Heart right ventricle (tissue), 16 donors: ENCODE results near the gene METAP1. TPM values are rescaled to one million over a fixed set of nuclear protein-coding genes. Genes with fewer than 3 reads are reported as not detected.
"Not testable (repeated sequence)": the region's sequence is repeated elsewhere in the genome, so short reads cannot be mapped to it uniquely, and the experiment has no call there.

Experiments
- ATAC-seq, 8 donors: fragments of 200-7000 bp; cut with Tn5 transposase; one replicate each; pipeline ENCODE4 v1.9.1; 2020; ENCODE audit warnings: mild to moderate bottlenecking in 8 of 8, moderate library complexity in 8 of 8, moderate number of reproducible peaks in 1 of 8
- DNase-seq, 2 donors: peaks; one replicate each; pipeline ENCODE4 v3.0.0-alpha.2; 2020
- H3K27ac ChIP-seq, 10 donors: fragments of 200-600 bp; sonication (generic) in 2 of 10; one replicate each; pipeline versions ENCODE4 v1.5.0 to v1.8.0; 2020 to 2022; ENCODE audit warnings: mild to moderate bottlenecking in 3 of 10
- H3K27me3 ChIP-seq, 7 donors: fragments of 200-600 bp; one replicate each; pipeline ENCODE4 v1.8.0; 2021 to 2022; ENCODE audit warnings: mild to moderate bottlenecking in 2 of 7
- H3K36me3 ChIP-seq, 9 donors: fragments of 200-600 bp; sonication (generic) in 1 of 9; one replicate each; pipeline versions ENCODE4 v1.5.0 to v1.8.0; 2020 to 2022; ENCODE audit warnings: mild to moderate bottlenecking in 2 of 9
- H3K4me1 ChIP-seq, 9 donors: fragments of 200-600 bp; sonication (generic) in 1 of 9; one replicate each; pipeline versions ENCODE4 v1.5.0 to v1.8.0; 2020 to 2022; ENCODE audit warnings: mild to moderate bottlenecking in 4 of 9
- H3K4me3 ChIP-seq, 10 donors: fragments of 200-600 bp; sonication (generic) in 2 of 10; one replicate each; pipeline versions ENCODE4 v1.5.0 to v1.8.0; 2020 to 2022; ENCODE audit warnings: mild to moderate bottlenecking in 7 of 10, moderate library complexity in 2 of 10
- H3K9me3 ChIP-seq, 11 donors: fragments of 200-600 bp in 10 of 11; sonication (generic) in 2 of 11; one replicate each; pipeline versions ENCODE4 v1.5.0 to v1.8.0; 2013 to 2022; ENCODE audit warnings: mild to moderate bottlenecking in 2 of 11, control low read depth in 1 of 11, moderate library complexity in 1 of 11
- WGBS, 2 donors: extraction: QIAGEN DNeasy Blood & Tissue Kit; methylation state at CpG; one replicate each; pipeline ENCODE4 v1.1.7; 2013; ENCODE audit warnings: inconsistent platforms in 1 of 2; 5-methylcytosine and 5-hydroxymethylcytosine counted together
- intact Hi-C, 10 donors: fragments of 100-400 bp; cut with DNase I; formaldehyde crosslinking; loops; one replicate each; pipeline versions ENCODE4 v1.11.1 to v1.14.2; 2022
- polyA plus RNA-seq, 2 donors: library from polyadenylated mRNA; stranded (reverse); fragments of 200-250 nt; gene quantifications; one replicate each; pipeline ENCODE4 v1.2.3, GENCODE V29; 2013
- total RNA-seq, 10 donors: library from RNA; stranded (reverse); fragmentation: NEBNext Ultra II Directional in 3 of 10; extraction: Animal tissue kit (Norgen Biotek cat#: 25700) in 3 of 10; gene quantifications; one replicate each; pipeline versions ENCODE4 v1.2.1 to v1.2.4, GENCODE V29; 2021 to 2023
- TF ChIP-seq, protein P1 (sequence below), 9 donors: fragments of 200-600 bp; sonication (generic) in 2 of 9; IDR thresholded peaks; one replicate each; pipeline versions ENCODE4 v1.5.0 to v1.8.0; 2021 to 2022; ENCODE audit warnings: antibody characterized with exemption in 9 of 9, mild to moderate bottlenecking in 5 of 9, moderate library complexity in 1 of 9
- donor health status: Arrhythmogenic right ventricular cardiomyopathy.
- donor health status: ischemic (EF 13 %, LVEDD 7.1; RV severe dilation, severe dysfunction).
- donor health status: healthy with polysubstance abuse.
- donor health status: DM: no; HTN: yes; CAD: no.
- donor health status: DM: no; HTN: no; CAD: no.
- donor health status: ischemic (EF 25% LVEDD 6.9; RV normal size, moderate dysfunction).
- donor health status: ischemic (EF 25% LVEDD 5.7; RV mildly dilated, moderate dysfunction).
- donor health status: healthy.
- donor health status: DM: yes; HTN: yes; CAD: no.
- donor health status: Ischemic cardiomyopathy.
- donor health status: ischemic (EF 35%, LVEDD 5.7; RV mildly dilated, moderate dysfunction).
- donor health status: nonischemic (EF 11% LVEDD 7.7; RV severe dilation, severe dysfunction).
- donor health status: DM: yes; HTN: yes; CAD: no.
- donor health status: PGD.
- donor health status: ischemic (EF 29% LVEDD 5.4; RV normal size, mild dysfunction).
- donor health status: nonischemic (EF 23%, LVEDD 6.1; RV moderate dilation, normal function).

Gene METAP1
- total and polyA plus RNA-seq, 12 donors, result 37.7 to 79.7 (median 59.8) TPM

DNA sequence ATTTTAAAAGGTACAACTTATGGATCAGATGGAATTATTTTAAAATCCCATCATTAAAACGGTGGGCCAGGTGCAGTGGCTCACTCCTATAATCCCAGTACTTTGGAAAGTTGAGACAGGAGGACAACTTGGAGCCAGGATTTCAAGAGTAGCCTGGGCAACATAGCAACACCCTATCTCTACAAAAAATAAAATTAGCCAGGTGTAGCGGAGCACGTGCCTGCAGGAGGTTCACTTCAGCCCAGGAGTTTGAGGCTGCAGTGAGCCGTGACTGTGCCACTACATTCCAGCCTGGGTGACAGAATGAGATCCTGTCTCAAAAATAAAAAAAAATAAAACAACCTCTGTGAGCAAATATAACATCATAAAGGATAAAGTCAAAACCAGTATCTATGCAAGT is 81.7 kb downstream of the METAP1 start:
- intact Hi-C loops, result no loop called here
- Histone ChIP-seq H3K27ac (no peak overlapping the region), H3K9me3 (no peaks in the 10 kb centered on the region), H3K4me3 (no peak overlapping the region), H3K4me1 (peaks cover 0 to 28% (median 11%) of the 10 kb centered on the region in 9 donors), H3K27me3 (no peaks in the 10 kb centered on the region), H3K36me3 (peaks cover 0 to 100% (median 41%) of the 10 kb centered on the region in 9 donors)
- 57 to 65% methylated on average over 4 of the region's 4 CpGs for WGBS, 2 donors
- no peak for DNase-seq
- TF ChIP-seq, protein P1, sequence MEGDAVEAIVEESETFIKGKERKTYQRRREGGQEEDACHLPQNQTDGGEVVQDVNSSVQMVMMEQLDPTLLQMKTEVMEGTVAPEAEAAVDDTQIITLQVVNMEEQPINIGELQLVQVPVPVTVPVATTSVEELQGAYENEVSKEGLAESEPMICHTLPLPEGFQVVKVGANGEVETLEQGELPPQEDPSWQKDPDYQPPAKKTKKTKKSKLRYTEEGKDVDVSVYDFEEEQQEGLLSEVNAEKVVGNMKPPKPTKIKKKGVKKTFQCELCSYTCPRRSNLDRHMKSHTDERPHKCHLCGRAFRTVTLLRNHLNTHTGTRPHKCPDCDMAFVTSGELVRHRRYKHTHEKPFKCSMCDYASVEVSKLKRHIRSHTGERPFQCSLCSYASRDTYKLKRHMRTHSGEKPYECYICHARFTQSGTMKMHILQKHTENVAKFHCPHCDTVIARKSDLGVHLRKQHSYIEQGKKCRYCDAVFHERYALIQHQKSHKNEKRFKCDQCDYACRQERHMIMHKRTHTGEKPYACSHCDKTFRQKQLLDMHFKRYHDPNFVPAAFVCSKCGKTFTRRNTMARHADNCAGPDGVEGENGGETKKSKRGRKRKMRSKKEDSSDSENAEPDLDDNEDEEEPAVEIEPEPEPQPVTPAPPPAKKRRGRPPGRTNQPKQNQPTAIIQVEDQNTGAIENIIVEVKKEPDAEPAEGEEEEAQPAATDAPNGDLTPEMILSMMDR (IDR thresholded peaks at IDR 0.05), result no peak
- peak in 4 of 8 donors; percentile 48 to 56 (median 54) for ATAC-seq

DNA sequence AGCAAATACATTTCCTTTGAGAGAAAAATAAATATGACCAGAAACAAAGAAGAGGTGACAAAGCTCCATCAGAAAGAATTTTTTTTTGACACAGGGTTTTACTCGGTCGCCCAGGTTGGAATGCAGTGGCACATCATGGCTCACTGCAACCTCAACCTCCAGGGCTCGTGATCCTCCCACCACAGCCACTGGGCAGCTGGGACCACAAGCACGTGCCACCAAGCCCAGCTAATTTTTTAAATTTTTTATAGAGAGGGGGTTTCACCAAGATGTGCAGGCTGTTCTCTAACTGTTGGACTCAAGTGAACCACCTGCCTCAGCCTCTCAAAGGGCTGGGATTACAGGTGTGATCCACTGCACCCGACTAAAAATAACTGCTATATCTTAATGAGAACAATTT is 82.8 kb downstream of the METAP1 start:
- no peak overlapping the region for H3K27ac ChIP-seq
- peaks cover 0 to 36% (median 21%) of the 10 kb centered on the region in 9 donors for H3K4me1 ChIP-seq
- 76 to 83% methylated on average over 5 of the region's 5 CpGs for WGBS, 2 donors
- H3K9me3 ChIP-seq, result no peaks in the 10 kb centered on the region
- TF ChIP-seq, protein P1 (IDR thresholded peaks at IDR 0.05), result no peak
- no peaks in the 10 kb centered on the region for H3K27me3 ChIP-seq
- H3K4me3 ChIP-seq, result no peak overlapping the region
- DNase-seq (no peak), ATAC-seq (no peak)
- H3K36me3 ChIP-seq, result peaks cover 0 to 100% (median 49%) of the 10 kb centered on the region in 9 donors
- intact Hi-C loops, result no loop called here

DNA sequence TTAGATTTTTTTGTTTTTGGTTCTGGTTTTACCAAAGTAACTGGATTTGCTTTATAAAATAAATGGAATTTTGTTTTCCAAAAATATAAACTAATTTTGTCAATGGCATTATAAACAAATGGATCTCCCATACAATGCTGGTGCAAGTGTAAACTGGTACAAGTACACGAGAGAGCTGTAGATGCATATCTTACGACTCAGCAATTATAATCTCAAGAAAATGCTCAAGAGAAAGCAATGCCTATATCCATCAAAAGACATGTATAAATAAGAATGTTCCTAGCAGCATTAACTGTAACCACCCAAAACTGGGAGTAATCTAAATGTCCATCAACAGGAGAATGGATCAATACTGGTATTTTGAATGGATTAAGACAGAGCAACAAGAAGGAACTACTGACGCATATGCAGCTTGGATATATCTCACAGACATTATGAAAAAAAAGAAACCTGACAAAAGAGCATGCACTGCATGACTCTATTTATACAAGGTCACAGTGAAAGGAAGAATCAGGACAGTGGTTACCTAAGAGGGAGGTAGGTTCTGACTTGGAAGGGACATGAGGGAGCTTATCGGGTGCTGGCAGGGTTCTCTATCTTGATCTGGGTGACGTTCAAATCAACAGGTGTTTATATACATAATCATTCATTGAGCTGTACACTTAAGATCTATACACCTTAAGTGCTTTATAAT is 83.6 kb downstream of the METAP1 start:
- WGBS, 2 donors, result 60 to 68% methylated on average over 5 of the region's 5 CpGs
- ATAC-seq, result peak in 1 of 8 donors; percentile 17

DNA sequence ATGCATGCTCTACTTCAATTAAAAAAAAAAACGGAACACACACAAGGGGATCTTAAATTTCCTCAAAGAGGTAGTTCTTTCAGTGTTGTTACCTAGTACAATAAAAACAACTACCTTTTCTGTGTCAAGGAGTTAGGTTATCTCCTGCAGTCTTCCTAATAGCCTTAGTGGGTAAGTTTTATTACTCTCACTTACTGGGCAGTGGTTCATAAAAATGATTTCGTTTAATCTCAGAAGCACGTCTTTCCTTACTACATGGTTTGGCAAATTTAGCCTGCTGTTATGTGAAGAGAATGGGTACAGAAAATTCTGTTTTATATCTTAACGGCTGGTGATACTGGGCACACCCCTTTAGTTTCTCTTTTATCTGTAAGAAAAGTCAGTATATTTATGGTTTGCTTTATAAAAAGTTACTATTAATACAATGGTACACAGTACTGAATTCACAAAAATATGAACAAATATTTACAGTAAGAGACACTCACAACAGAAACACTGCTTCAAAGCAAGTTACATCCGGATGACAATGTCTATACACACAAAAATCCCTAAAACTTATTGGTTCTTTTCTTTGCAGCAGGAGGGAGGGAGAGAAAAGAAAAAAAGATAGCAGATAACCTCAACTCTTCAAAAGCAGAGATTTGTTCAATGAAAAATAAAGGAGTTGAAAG is 84.2 kb downstream of the METAP1 start:
- intact Hi-C loops, result loop anchor here in 2 of 10 donors (10.0 kb wide), 3 partner anchors 85 to 935 kb away; partner anchors contain the start of genes METAP1 (in 1 of the 2) and STPG2 (in 1 of the 2)
- peaks cover 0 to 45% (median 27%) of the 10 kb centered on the region in 9 donors for H3K4me1 ChIP-seq

More for the DNA sequence above, 83.6 kb downstream of the METAP1 start:
- no peak for DNase-seq
- H3K9me3 ChIP-seq, result no peaks in the 10 kb centered on the region
- no peak overlapping the region for H3K27ac ChIP-seq
- H3K4me3 ChIP-seq, result no peak overlapping the region
- no peaks in the 10 kb centered on the region for H3K27me3 ChIP-seq
- intact Hi-C loops, result no loop called here
- TF ChIP-seq, protein P1 (IDR thresholded peaks at IDR 0.05), result no peak
- peaks cover 0 to 38% (median 22%) of the 10 kb centered on the region in 9 donors for H3K4me1 ChIP-seq
- H3K36me3 ChIP-seq, result peaks cover 0 to 100% (median 47%) of the 10 kb centered on the region in 9 donors

DNA sequence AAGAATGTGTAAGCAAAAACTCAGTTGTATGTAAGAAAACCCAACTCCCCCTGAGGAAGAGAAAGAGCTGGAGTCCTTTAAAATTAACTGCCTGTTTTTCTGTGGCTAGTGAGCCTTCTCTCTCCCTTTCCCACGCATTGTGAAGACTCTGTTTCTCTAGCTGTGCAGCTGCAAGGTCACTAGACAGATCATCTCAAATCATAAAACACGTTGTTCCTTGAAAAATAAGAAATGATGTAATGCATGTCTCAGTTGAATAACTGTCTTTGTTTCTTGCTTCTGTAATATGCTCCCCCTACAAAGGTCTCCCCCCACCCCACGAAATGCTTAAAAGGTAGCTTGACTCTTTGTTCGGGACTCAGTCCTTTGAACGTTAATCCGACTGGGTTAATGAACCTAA is 85.3 kb downstream of the METAP1 start:
- not testable (repeated sequence) for ATAC-seq, H3K4me3 ChIP-seq, DNase-seq, H3K27me3 ChIP-seq, H3K9me3 ChIP-seq
- 69 to 71% methylated on average over 6 of the region's 6 CpGs for WGBS, 2 donors
- intact Hi-C loops, result loop anchor here in 2 of 10 donors (10.0 kb wide), 3 partner anchors 86 to 936 kb away; partner anchors contain the start of genes METAP1 (in 1 of the 2) and STPG2 (in 1 of the 2)
- H3K36me3 ChIP-seq, result peaks cover 0 to 100% (median 42%) of the 10 kb centered on the region in 9 donors
- peaks cover 0 to 50% (median 32%) of the 10 kb centered on the region in 9 donors for H3K4me1 ChIP-seq
- H3K27ac ChIP-seq, result peak overlapping the region in 2 of 10 donors; percentile 10 to 37

More for the DNA sequence above, 84.2 kb downstream of the METAP1 start:
- H3K27ac ChIP-seq, result peak overlapping the region in 1 of 10 donors; percentile 10
- TF ChIP-seq, protein P1 (IDR thresholded peaks at IDR 0.05), result no peak
- DNase-seq, result no peak
- 75 to 78% methylated on average over 5 of the region's 5 CpGs for WGBS, 2 donors
- peaks cover 0 to 100% (median 47%) of the 10 kb centered on the region in 9 donors for H3K36me3 ChIP-seq
- H3K27me3 ChIP-seq, result no peaks in the 10 kb centered on the region
- H3K4me3 ChIP-seq, result no peak overlapping the region
- no peaks in the 10 kb centered on the region for H3K9me3 ChIP-seq
- ATAC-seq, result no peak
